Hepatocyte (in vitro differentiated cells): Measurements from ENCODE around the gene CALHM6.

Experiments
- EZH2 ChIP-seq: fragments of 200-600 bp; sonication (generic); IDR thresholded peaks from 2 replicates; pipeline ENCODE4 v1.6.1; 2016; ENCODE audit warnings: antibody characterized with exemption, mild to moderate bottlenecking, borderline replicate concordance
- EZH2phosphoT487 ChIP-seq: fragments of 200-600 bp; sonication (generic); IDR thresholded peaks from one replicate; pipeline ENCODE4 v1.6.1; 2018; ENCODE audit warnings: antibody characterized with exemption, mild to moderate bottlenecking, low read depth, moderate library complexity; ENCODE audit not compliant: unreplicated experiment, severe bottlenecking
- TF ChIP-seq, protein P1 (sequence below): fragments of 200-600 bp; sonication (generic); IDR thresholded peaks from 2 replicates; pipeline ENCODE4 v1.5.1; 2016; ENCODE audit warnings: antibody characterized with exemption, mild to moderate bottlenecking; ENCODE audit not compliant: poor library complexity

DNA sequence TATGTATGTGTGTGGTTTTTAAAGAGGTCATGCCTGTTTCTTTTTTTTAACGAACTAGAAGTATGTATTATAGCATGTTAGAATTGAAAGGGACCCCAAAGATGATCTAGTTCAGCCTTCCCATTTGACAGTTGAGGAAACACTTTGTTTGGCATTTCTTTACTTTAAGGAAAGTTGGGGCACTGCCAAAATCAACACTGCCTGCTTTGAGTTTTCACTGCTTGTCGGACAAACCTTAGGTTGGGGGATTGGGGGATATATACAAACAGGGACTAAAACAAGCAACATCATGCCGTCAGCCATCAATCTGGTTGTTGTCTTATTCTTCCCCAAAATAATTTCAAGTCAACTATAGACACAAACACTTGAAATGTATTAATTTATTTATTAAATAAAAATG, 14.1 kb upstream of the CALHM6 start:
- TF ChIP-seq, protein P1, sequence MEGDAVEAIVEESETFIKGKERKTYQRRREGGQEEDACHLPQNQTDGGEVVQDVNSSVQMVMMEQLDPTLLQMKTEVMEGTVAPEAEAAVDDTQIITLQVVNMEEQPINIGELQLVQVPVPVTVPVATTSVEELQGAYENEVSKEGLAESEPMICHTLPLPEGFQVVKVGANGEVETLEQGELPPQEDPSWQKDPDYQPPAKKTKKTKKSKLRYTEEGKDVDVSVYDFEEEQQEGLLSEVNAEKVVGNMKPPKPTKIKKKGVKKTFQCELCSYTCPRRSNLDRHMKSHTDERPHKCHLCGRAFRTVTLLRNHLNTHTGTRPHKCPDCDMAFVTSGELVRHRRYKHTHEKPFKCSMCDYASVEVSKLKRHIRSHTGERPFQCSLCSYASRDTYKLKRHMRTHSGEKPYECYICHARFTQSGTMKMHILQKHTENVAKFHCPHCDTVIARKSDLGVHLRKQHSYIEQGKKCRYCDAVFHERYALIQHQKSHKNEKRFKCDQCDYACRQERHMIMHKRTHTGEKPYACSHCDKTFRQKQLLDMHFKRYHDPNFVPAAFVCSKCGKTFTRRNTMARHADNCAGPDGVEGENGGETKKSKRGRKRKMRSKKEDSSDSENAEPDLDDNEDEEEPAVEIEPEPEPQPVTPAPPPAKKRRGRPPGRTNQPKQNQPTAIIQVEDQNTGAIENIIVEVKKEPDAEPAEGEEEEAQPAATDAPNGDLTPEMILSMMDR: no peak
- TF ChIP-seq EZH2 (no peak), EZH2phosphoT487 (no peak)
